HepG2 (cell line): ENCODE results near the gene MMP19. TPM values are rescaled to one million over a fixed set of nuclear protein-coding genes. Genes with fewer than 3 reads are reported as not detected.
A peak's percentile ranks its signal among the peaks of the same experiment; 100 is the strongest.

Experiments used
- ATAC-seq: fragments of 200-7000 bp; cut with Tn5 transposase; 3 replicates; pipeline ENCODE4 v1.9.1; 2020; ENCODE audit warnings: mild to moderate bottlenecking, moderate library complexity
- BruUV-seq: library from RNA; stranded (reverse); fragments of 400-500 nt; replicated peaks from 2 replicates; lab custom pipeline; 2021; lab: Mats Ljungman, UMichigan
- CTCF ChIA-PET: fragments of 300-600 bp; formaldehyde crosslinking; extraction: SDS; loops from one replicate; lab custom pipeline; 2021; ENCODE audit warnings: low total read pairs, inconsistent platforms, low intra/inter-chr PET ratio; lab: Yijun Ruan, JAX
- POLR2A ChIA-PET: fragments of 350-600 bp; sonication (Branson Sonifier 250); formaldehyde crosslinking; loops from one replicate; lab custom pipeline; 2020; ENCODE audit warnings: antibody characterized with exemption, inconsistent platforms; lab: Yijun Ruan, JAX
- DNase-seq: peaks from one replicate; pipeline ENCODE4 v3.0.0-alpha.2; 2015; ENCODE audit warnings: low spot score
- FAIRE-seq: peaks from 3 replicates; lab custom pipeline; 2011; peaks lifted over from hg19 to GRCh38; lab: Jason Lieb, UNC
- H2AFZ ChIP-seq: one replicate; pipeline ENCODE4 v1.6.1; 2011; ENCODE audit warnings: low read length, inconsistent platforms
- H3K27ac ChIP-seq: fragments of 300-600 bp; 3 replicates; pipeline ENCODE4 v1.8.0; 2011; ENCODE audit warnings: mixed run types, mild to moderate bottlenecking, mixed read lengths, low read length, inconsistent platforms; ENCODE audit not compliant: insufficient read depth; ENCODE audit errors: extremely low read length
- H3K27me3 ChIP-seq, 2 experiments: fragments of 200-600 bp in 1 of 2; 2 replicates in 1 of 2; 3 replicates in 1 of 2; pipeline versions ENCODE4 v1.6.0 to v1.8.0; 2011; ENCODE audit warnings: low read length in 2 of 2, mild to moderate bottlenecking in 2 of 2, moderate library complexity in 2 of 2, inconsistent platforms in 1 of 2; ENCODE audit not compliant: insufficient read depth in 2 of 2, control insufficient read depth in 1 of 2
- H3K36me3 ChIP-seq, 2 experiments: fragments of 200-600 bp in 1 of 2; replicated peaks in 1 of 2; 2 replicates in 1 of 2; 3 replicates in 1 of 2; pipeline versions ENCODE4 v1.5.1 to v1.8.0; 2011; ENCODE audit warnings: low read length in 2 of 2, inconsistent platforms in 1 of 2; ENCODE audit not compliant: insufficient read depth in 2 of 2, control insufficient read depth in 1 of 2
- H3K4me1 ChIP-seq: 2 replicates; pipeline ENCODE4 v1.5.1; 2012; ENCODE audit warnings: low read length, inconsistent platforms; ENCODE audit not compliant: insufficient read depth
- H3K4me2 ChIP-seq: 2 replicates; pipeline ENCODE4 v1.6.0; 2011; ENCODE audit warnings: low read depth, low read length, inconsistent platforms
- H3K4me3 ChIP-seq, 3 experiments: fragments of 200-600 bp in 1 of 3; sonication (generic), shearing (Covaris generic) in 1 of 3; replicated peaks in 1 of 3; 2 replicates each; pipeline ENCODE4 v1.5.1; 2011 to 2016; ENCODE audit warnings: low read length in 3 of 3, inconsistent platforms in 2 of 3, low read depth in 2 of 3, mild to moderate bottlenecking in 2 of 3, control low read depth in 1 of 3, mixed read lengths in 1 of 3; ENCODE audit not compliant: insufficient read depth in 1 of 3
- H3K79me2 ChIP-seq: one replicate; pipeline ENCODE4 v1.6.1; 2011; ENCODE audit warnings: low read length, inconsistent platforms; ENCODE audit not compliant: insufficient read depth
- H3K9ac ChIP-seq: 2 replicates; pipeline ENCODE4 v1.6.0; 2011; ENCODE audit warnings: mild to moderate bottlenecking, low read depth, low read length, inconsistent platforms; ENCODE audit not compliant: insufficient read depth
- H3K9me3 ChIP-seq: 2 replicates; pipeline ENCODE4 v1.5.1; 2012; ENCODE audit warnings: mild to moderate bottlenecking, low read length
- H4K20me1 ChIP-seq: 2 replicates; pipeline ENCODE4 v1.6.0; 2011; ENCODE audit warnings: inconsistent platforms, mild to moderate bottlenecking, low read length, moderate library complexity; ENCODE audit not compliant: insufficient read depth
- HDAC6 ChIP-seq: fragments of 200-600 bp; sonication (generic); IDR thresholded peaks from 2 replicates; pipeline ENCODE4 v1.7.0; 2017; ENCODE audit warnings: mild to moderate bottlenecking, antibody characterized with exemption, low read length, low read depth
- MAFF ChIP-seq: IDR thresholded peaks from 2 replicates; pipeline ENCODE4 v1.6.1; 2011; ENCODE audit warnings: low read depth, low read length, improper control_type of control experiment
- MAFK ChIP-seq, 2 experiments: IDR thresholded peaks in 1 of 2; conservative IDR thresholded peaks in 1 of 2; 2 replicates each; pipeline ENCODE4 v1.6.1; 2011; ENCODE audit warnings: improper control_type of control experiment in 2 of 2, low read length in 2 of 2
- ZNF441 ChIP-seq: sonication (generic); formaldehyde crosslinking; IDR thresholded peaks from 2 replicates; pipeline ENCODE4 v1.7.0; 2021; ENCODE audit warnings: missing genetic modification reagents, borderline replicate concordance
- WGBS: methylation state at CpG from one replicate; pipeline ENCODE4 v1.1.6; 2017; ENCODE audit warnings: low lambda C conversion rate; 5-methylcytosine and 5-hydroxymethylcytosine counted together
- in situ Hi-C: cut with HindIII; loops from 2 replicates; pipeline ENCODE4 v1.10.0; 2017; ENCODE audit warnings: low pct_unique_long_range_greater_than_20kb; ENCODE audit not compliant: extremely low pct_ligation_motif_present
- intact Hi-C: fragments of 100-400 bp; cut with micrococcal nuclease; formaldehyde crosslinking; loops from one replicate; pipeline ENCODE4 v1.10.0; 2022; ENCODE audit not compliant: unreplicated experiment
- polyA plus RNA-seq, 8 experiments: library from polyadenylated mRNA; depleted of rRNA in 3 of 8; stranded (reverse) in 7 of 8; unstranded in 1 of 8; fragments of >200 nt; fragmentation: Illumina TruSeq in 4 of 8; extraction: Trizol in 4 of 8; gene quantifications; 2 replicates each; pipeline versions ENCODE4 v1.2.1 to v1.2.3, GENCODE V29; 2011 to 2016; ENCODE audit warnings: low read depth in 4 of 8, missing spikeins in 1 of 8, mixed read lengths in 1 of 8; ENCODE audit not compliant: insufficient read depth in 1 of 8
- total RNA-seq, 5 experiments: library from RNA; depleted of rRNA; stranded (reverse); fragments of >200 nt; fragmentation: Illumina TruSeq; extraction: Trizol; gene quantifications; 2 replicates each; pipeline ENCODE4 v1.2.3, GENCODE V29; 2016; ENCODE audit warnings: low read depth in 1 of 5
- TF ChIP-seq, protein P1 (sequence below): IDR thresholded peaks from 2 replicates; pipeline ENCODE4 v1.6.1; 2016; ENCODE audit warnings: missing compliant biosample characterization, missing genetic modification reagents, borderline replicate concordance

The MMP19 gene
- total and polyA plus RNA-seq, 2 of the 13 experiments (the other 11 are each of a cell fraction or from before 2014, with no cell fraction given): 0.07 to 0.08 TPM

DNA sequence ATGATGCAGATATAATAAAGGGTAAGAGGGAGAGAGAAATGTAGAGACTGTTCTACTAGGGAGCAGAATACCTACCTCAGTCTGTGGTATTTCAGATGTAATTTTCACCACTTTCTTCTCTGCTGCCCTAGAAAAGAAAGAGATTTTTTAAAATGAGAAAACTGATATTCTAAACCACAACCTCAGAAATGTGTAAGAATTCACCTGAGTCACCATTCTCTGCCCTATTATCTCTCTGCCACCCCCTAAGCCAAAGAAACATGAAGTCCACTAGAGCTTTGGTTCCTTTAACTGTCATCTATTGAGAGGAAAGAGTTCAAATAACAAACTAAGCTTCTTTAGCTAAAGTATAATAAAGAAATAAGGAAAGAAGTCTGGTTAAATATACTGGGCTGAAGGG lies 46.8 kb downstream of the MMP19 start:
- intact Hi-C loops (no loop called here), in situ Hi-C loops (loop anchor here (5.0 kb wide), 1 partner anchor 59 kb away; no protein-coding TSS in a partner anchor)
- DNase-seq (no peak), ATAC-seq (no peak), FAIRE-seq (no peak)
- Histone ChIP-seq H3K9ac (no peak overlapping the region), H3K4me1 (no peaks in the 10 kb centered on the region), H3K4me2 (no peak overlapping the region), H3K79me2 (no peaks in the 10 kb centered on the region), H3K9me3 (no peaks in the 10 kb centered on the region), H2AFZ (no peak overlapping the region), H4K20me1 (no peaks in the 10 kb centered on the region; the same call in 1 of the 2 replicates), H3K4me3 (no peak overlapping the region), H3K27ac (no peak overlapping the region), H3K27me3 (no peaks in the 10 kb centered on the region), H3K36me3 (peaks cover 11 to 78% of the 10 kb centered on the region in 2 experiments)
- ChIA-PET POLR2A (interaction anchor here (1.4 kb wide), 1 partner anchor 57 kb away, joined by 3 read pairs; no protein-coding TSS in a partner anchor), CTCF (interaction anchor here (2.0 kb wide), 1 partner anchor 57 kb away, joined by 15 read pairs; no protein-coding TSS in a partner anchor)
- BruUV-seq: no TSS peak
- TF ChIP-seq, protein P1, sequence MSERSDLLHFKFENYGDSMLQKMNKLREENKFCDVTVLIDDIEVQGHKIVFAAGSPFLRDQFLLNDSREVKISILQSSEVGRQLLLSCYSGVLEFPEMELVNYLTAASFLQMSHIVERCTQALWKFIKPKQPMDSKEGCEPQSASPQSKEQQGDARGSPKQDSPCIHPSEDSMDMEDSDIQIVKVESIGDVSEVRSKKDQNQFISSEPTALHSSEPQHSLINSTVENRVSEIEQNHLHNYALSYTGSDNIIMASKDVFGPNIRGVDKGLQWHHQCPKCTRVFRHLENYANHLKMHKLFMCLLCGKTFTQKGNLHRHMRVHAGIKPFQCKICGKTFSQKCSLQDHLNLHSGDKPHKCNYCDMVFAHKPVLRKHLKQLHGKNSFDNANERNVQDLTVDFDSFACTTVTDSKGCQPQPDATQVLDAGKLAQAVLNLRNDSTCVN (CRISPR knock-in tag): no peak
- no peak for TF ChIP-seq HDAC6

DNA sequence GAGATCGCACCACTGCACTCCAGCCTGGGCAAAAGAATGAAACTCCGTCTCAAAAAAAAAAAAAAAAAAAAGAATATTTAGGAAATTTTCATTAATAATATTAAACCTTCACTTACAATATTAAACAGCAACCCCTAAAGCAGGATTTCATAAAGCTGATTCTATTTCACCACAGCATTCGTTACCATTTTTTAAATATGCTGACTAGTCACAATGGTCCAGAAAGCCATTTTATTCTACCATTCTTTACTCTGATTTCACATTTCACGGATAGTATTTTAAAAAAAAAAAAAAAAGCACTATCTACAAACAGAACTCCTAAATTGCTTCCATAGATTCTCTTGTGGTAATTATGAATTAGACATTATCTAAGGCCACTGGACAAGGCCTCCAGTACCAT lies 52.8 kb downstream of the MMP19 start:
- H3K9me3 ChIP-seq: no peaks in the 10 kb centered on the region
- H3K27me3 ChIP-seq: no peaks in the 10 kb centered on the region
- DNase-seq (no peak), ATAC-seq (no peak), FAIRE-seq (no peak)
- H3K79me2 ChIP-seq: no peaks in the 10 kb centered on the region
- peaks cover 17 to 67% of the 10 kb centered on the region in 2 experiments for H3K36me3 ChIP-seq
- H3K4me2 ChIP-seq: no peak overlapping the region
- no peak overlapping the region for H2AFZ ChIP-seq
- WGBS: 91% methylated on average over 4 of the region's 4 CpGs
- no peaks in the 10 kb centered on the region for H4K20me1 ChIP-seq
- no peak overlapping the region for H3K27ac ChIP-seq
- BruUV-seq: no TSS peak
- POLR2A ChIA-PET: no interaction called here
- H3K4me1 ChIP-seq: no peaks in the 10 kb centered on the region
- TF ChIP-seq ZNF441 (CRISPR knock-in tag): no peak
- peak; percentile 89 to 93 for TF ChIP-seq MAFK (conservative IDR thresholded peaks at IDR 0.05 in 1 of 2, IDR thresholded peaks at IDR 0.05 in 1 of 2; ENCODE audit: low read length in 2 of 2)
- peak; percentile 88 for TF ChIP-seq MAFF
- H3K9ac ChIP-seq: no peak overlapping the region
- no peak overlapping the region for H3K4me3 ChIP-seq
- CTCF ChIA-PET: no interaction called here
- intact Hi-C loops: no loop called here
- in situ Hi-C loops: no loop called here
